CD4-positive, alpha-beta T cell treated with Interleukin-15 for 1 hour (primary cell): ENCODE results near the gene SLCO4C1.

Experiments
- DNase-seq: peaks from one replicate; pipeline ENCODE4 v3.0.0-alpha.2; 2020

SLCO4C1 gene

DNA sequence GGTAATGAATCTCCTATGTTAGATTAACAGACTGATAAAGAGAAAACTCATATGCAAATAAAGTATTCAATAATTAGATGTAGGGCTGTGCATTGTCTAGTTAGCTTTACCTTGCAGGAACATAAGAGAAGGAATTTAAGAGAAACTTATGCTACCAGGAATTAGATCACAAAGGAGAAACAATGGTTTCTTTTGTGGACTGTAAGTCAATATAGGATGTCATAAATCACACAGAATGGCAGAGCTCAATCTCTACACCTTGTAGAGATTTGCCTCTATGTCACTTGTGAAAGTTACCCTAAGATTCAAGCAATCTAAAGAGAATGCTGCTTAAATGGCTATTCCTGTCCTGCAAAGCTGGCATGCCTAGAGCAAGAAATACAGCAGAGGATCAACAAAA lies 26.0 kb downstream of the SLCO4C1 start:
- DNase-seq = no peak

DNA sequence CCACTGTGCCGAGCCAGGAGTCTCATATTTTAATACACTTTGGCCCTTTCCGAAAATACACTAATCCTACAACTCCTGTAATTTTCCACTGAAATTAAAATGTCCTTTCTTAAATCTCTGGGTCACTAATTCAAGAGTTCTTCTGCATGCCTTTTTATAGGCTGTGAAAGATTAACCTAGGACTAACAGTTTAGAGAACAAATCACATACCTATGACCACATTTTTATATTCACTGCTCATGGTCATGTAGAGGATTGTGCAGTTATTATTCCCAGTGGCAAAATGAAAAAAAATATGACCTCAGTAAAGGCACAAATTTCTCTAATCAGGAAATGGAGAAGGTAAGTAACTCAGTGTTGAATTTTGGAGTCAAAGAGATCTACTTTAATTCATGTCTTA lies 33.4 kb downstream of the SLCO4C1 start:
- no peak for DNase-seq

DNA sequence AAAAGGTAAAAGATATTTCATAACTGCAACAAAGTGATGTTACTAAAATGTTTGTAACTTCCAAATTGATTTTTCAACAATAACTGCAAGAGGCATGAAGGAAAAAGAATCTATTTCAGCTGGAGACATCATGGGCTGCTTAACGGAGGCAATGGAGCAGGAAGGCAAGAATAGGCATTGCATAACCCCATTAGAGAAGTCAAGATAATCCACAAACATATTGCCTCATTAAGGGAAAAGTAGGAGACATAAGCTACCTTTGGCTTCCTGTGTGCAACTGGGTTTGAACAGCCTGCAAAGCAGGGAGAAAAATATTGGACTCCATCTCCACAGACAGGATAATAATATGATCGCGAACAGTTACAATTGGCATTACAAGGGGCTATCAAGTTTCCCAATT lies 46.7 kb downstream of the SLCO4C1 start:
- no peak for DNase-seq

DNA sequence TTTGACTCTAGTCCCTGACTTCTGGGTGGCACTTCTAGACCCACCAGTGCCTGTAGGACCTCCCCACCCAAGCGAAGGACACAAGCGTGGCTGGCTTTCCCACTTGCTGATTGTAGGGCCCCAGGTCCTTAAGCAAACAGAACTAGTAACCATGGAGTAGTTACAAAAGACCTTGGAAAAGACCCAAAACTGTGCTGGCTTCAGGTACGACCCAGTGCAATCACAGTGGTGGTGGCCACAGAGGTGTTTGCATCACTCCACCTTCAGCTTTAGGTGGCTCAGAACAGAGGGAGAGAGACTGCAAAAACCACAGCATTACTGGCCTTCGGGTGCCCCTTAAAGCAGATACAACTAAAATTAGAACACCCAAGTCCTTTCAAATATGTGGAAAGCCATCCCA lies 52.9 kb downstream of the SLCO4C1 start:
- DNase-seq = no peak

DNA sequence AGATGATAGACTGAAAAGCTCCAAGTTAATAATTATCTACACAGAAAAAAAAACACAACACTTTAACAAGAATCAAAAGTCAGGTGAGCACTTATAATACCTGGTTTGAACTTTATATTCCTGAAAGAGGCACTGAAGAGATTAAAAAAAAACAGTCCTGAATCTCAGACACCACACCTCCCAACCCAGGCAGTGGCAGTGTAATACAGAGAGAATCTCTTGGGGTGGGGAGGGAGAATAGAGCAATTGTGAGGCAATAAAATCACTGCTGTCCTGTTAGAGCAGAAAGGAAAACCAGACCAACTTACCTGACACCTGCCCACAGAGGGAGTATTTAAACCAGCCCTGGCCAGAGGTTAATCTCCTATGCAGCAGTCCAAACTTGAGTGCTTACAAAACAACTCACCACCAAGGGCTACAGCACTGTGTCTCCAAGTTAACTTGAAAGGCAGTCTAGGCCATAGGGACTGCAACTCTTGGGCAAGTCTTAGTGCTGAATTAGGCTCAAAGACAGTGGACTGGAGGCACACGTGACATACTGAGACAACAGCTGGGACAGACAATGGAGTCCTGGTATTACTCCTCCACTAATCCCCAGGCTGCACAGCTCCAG lies 54.2 kb downstream of the SLCO4C1 start:
- no peak for DNase-seq

DNA sequence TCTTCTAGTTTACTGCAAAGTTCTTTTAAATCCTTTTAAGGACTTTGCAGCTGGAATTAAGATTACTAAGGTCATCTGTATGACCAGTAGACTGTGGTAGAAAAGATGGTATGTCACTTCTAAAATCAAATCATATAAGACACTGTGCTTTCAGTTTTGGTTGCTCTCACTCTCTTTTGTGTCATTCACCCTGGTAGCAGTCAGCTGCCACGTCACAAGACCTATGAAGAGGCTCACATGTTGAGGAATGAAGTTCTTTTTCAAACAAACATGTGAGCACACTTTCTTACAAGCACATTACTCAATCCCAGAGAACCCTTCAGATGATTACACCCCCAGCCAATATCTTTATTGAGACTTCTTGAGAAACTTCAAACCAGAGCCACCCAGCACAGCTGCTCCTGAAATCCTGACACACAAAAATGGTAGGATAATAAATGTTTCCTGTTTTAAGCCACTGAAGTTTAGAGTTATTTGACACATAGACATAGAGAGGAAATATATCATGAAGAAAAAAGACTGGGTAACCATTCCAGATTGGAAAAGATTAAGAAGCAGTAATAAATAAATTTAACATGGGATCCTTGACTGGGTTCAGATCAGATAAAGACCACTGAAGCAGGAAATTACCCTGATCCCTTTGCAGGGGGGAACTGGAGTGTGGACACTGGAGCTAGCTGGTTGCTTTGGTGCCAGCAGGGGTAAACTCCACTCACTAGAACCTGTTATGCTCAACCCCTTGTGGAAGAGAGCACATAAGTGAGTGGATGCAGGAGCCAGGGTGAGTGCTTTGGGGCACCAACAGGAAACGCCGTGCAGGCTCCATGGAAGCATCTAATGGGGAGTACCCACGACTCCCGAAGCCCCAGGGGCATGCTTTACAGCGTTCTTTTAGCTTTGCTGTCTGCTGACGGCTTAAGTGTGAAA lies 64.1 kb downstream of the SLCO4C1 start:
- no peak for DNase-seq

DNA sequence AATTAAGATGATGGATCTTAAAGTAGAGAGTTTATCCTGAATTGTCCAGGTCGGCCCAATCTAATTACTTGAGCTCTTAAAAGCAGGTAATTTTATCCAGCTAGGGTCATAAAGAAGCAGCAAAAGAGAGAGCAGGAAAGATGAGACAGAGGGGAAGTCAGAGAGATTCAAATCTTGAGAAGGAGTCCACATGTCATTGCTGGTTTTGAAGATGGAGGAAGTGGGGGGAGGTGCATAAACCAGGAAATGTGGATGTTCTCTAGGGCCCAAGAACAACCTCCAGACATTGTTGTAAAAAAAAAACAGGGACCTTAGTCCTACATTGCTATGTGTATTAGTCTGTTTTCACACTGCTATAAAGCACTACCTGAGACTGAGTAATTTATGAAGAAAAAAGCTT lies 66.4 kb downstream of the SLCO4C1 start:
- no peak for DNase-seq

DNA sequence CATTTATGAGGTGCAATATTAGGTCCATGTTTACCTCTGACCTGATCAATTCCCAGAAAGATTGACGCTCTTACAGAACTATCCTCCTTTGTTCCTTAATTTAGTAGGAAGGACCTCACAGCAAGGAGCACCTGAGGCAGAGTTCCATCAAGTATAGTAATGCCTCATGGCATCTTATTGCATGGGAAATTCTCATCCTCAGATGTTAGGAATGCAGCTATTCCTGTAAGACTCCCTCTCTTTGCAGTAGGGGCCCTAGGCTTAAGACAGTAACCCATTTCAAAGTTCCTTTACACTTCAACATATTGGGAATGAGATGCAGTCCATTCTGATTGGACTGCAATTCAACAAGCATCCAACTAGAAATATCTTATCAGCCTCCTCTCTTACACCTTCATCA lies 69.8 kb downstream of the SLCO4C1 start:
- DNase-seq = no peak

DNA sequence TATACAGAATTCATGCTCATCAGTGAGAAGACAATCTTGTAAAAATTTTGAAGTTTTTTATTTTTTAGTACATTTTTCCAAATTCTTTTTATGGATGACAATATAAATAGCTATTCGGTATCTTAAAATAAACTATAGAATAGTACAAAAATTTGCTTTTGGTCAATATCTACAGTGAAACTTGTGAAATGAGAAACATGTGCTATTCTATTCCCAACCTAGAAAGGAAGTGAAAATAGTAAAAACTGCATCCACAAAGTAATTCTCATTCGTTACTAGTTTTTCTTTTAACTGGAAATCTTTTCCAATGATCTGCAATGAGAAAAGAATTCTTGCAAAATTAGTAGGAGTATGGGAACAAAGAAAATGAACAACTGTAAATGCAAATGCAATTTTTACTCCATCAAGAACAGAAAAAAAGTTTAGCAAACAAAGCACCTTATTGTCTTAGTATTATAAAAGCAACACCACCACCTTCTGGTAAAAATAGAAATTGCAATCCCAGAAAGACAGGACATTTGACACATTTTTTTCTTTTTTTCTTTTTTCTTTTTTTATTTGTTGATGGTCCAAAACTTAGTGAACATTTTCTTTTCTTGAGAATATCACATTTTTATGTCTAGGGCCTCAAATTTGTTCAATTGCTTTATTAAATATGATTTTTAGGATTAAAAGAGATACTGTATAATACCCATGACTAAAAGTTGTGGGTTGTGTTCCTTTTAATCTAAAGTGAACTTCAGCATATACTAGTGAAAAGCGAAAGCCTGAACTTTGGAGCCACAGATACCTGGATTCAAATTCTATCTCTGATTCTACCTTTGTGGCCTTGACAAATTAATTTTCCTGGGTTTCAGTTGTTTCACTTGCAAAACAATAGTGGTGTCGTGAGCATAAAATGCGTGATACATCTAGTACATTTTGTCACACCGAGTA lies 72.3 kb downstream of the SLCO4C1 start:
- no peak for DNase-seq

DNA sequence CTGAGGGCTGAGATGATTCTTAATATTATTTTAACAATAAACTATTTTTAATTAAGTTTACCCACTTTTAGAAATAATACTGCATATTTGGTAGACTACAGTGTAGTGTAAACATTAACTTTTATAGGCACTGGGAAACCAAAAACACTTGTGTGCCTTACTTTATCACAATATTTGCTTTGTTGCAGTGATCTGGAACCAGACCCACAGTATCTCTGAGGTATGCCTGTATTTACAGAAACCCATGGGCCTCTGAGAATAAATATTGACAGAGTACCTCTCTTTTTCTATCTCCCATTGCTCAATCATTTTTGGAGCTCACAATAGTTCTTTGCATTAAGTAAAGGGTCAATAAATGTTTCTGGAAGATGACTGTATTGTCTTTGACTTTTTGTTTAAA lies 73.3 kb downstream of the SLCO4C1 start:
- DNase-seq = no peak

DNA sequence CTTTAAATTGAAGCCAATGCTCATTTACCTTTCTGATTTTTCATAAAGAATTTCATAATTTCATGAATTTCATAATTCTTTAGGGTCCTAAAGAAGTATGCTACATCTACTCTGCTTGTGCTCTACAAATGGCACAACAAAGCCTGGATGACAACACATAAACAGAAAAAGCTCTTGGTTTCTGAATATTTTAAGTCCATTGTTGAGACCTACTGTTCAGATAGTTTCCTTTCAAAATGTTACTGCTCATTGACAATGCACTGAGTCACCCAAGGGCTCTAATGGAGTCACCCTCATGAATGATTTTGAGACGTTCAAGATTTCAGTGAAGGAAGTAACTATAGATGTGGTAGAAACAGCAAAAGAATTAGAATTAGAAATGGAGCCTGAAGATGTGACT lies 74.1 kb downstream of the SLCO4C1 start:
- DNase-seq = no peak

DNA sequence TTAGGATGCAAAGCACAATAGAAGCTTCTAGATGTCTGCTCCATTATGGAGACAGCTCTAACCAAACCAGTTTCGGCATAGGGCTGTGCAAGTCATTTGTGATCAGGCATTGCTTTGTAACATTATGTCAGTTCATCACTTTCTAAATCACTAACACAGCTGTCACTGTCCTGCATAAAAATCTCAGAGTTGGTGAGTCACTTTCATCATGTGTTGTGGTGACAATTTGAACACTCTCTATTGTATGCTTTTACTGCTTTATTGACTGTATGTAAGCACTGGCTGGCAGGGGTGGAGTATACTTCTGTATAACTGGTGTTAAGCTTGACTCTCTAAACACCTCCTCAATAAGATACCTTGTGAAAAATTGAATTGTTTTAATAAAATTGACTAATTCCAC lies 77.9 kb downstream of the SLCO4C1 start:
- no peak for DNase-seq

DNA sequence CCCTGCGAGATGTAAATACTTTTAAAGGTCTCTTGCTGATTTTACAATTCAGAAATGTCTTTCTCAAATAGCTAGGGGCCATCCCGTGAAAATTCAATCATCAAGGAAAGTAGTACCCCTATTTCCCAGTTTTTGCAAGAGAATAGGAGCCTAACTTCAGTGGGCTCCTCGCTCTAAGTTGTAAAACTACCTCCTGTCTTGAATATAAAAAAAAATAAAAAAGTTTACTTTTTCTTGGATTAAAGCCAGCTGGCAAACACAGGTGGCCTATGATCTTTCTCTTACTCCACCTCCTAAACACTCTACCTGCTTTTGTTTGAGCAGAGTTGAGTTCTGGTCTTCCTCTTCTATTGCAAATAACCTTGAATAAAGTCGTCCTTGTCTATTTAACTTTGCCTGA lies 79.4 kb downstream of the SLCO4C1 start:
- no peak for DNase-seq

DNA sequence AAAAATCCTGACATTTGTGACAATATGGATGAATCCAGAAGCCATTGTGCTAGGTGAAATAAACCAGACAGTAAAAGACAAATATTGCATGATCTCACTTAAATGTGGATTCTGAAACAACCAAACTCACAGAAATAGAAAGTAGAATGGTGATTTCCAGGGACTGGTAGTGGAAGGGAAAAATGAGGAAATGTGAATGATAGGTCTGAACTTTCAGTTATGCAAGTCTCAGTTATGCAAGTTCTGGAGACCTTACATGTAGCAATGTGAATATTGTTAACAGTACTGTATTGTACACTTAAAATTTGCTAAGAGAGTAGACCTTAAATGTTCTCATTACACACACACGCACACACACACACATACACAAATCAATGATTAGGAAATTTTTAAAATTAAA lies 84.9 kb downstream of the SLCO4C1 start:
- no peak for DNase-seq

DNA sequence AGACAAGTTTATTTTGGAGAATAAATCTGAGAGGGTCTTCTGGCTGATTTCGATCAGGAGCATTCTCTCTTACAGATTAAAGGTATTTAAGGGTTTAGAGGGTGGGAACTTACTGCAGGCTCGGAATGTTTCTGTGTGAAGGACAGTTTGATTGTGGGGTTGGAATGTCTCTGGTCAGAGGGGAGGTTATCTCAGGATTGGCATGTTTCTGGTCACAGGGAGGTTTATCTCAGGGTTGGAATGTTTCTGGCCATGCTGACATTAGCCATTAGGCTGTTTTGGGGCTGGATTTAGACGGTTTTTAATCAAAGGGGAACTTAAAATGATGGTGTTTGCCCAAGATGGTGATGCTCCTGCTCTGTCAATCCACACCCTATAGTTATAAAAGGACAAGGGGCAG lies 95.2 kb downstream of the SLCO4C1 start:
- DNase-seq = no peak

DNA sequence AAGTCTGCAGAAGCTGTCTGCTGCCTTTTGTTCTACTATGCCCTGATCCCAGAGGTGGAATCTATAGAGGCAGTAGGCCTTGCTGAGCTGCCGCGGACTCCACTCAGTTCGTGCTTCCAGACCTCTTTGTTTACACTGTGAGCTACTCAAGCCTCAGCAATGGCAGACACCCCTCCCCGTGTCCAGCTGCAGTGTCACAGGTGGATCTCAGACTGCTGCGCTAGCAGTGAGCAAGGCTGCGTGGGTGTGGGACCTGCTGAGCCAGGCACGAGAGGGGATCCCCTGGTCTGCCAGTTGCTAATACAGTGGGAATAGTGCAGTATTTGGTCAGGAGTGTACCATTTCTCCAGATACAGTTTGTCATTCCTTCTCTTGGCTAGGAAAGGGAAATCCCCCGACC lies 99.6 kb downstream of the SLCO4C1 start:
- no peak for DNase-seq
